Keratinocyte (primary cell): ENCODE data around the gene NTN1. TPM values are rescaled to one million over a fixed set of nuclear protein-coding genes. Genes with fewer than 3 reads are reported as not detected.

Experiments
- DNase-seq: peaks from one replicate; pipeline ENCODE4 v3.0.0-alpha.2; 2011; ENCODE audit warnings: low read depth, missing footprints, low spot score
- FAIRE-seq: peaks from 2 replicates; lab custom pipeline; 2011; peaks lifted over from hg19 to GRCh38; lab: Jason Lieb, UNC
- H2AFZ ChIP-seq: 2 replicates; pipeline ENCODE4 v1.6.0; 2012; ENCODE audit warnings: low read length, control low read depth, inconsistent platforms; ENCODE audit not compliant: control insufficient read depth
- H3K27ac ChIP-seq: 2 replicates; pipeline ENCODE4 v1.5.1; 2011; ENCODE audit warnings: low read length; ENCODE audit not compliant: control insufficient read depth, insufficient read depth
- H3K27me3 ChIP-seq: 3 replicates; pipeline ENCODE4 v1.6.0; 2011; ENCODE audit warnings: low read length; ENCODE audit not compliant: control insufficient read depth, insufficient read depth; ENCODE audit errors: extremely low read depth
- H3K36me3 ChIP-seq, 2 experiments: 2 replicates in 1 of 2; 3 replicates in 1 of 2; pipeline ENCODE4 v1.5.1; 2011; ENCODE audit warnings: low read length in 2 of 2, mild to moderate bottlenecking in 1 of 2; ENCODE audit not compliant: control insufficient read depth in 2 of 2, insufficient read depth in 2 of 2; ENCODE audit errors: extremely low read depth in 1 of 2
- H3K4me1 ChIP-seq: 3 replicates; pipeline ENCODE4 v1.5.1; 2011; ENCODE audit warnings: low read length; ENCODE audit not compliant: control insufficient read depth, insufficient read depth; ENCODE audit errors: extremely low read depth
- H3K4me2 ChIP-seq: 3 replicates; pipeline ENCODE4 v1.6.0; 2011; ENCODE audit warnings: low read depth, low read length; ENCODE audit not compliant: control insufficient read depth, insufficient read depth; ENCODE audit errors: extremely low read depth
- H3K4me3 ChIP-seq, 3 experiments: fragments of 200-600 bp in 1 of 3; sonication (generic) in 1 of 3; 2 replicates in 2 of 3; 3 replicates in 1 of 3; pipeline ENCODE4 v1.5.1; 2011 to 2016; ENCODE audit warnings: low read length in 3 of 3, mild to moderate bottlenecking in 3 of 3, control low read depth in 2 of 3, inconsistent platforms in 1 of 3, low read depth in 1 of 3, mixed read lengths in 1 of 3, mixed run types in 1 of 3, moderate library complexity in 1 of 3; ENCODE audit not compliant: control insufficient read depth in 2 of 3, insufficient read depth in 2 of 3; ENCODE audit errors: extremely low read depth in 1 of 3
- H3K79me2 ChIP-seq: 2 replicates; pipeline ENCODE4 v1.6.0; 2012; ENCODE audit warnings: low read length; ENCODE audit not compliant: control insufficient read depth, insufficient read depth
- H3K9ac ChIP-seq: 3 replicates; pipeline ENCODE4 v1.6.0; 2011; ENCODE audit warnings: low read length; ENCODE audit not compliant: control insufficient read depth, insufficient read depth; ENCODE audit errors: extremely low read depth
- H3K9me1 ChIP-seq: 3 replicates; pipeline ENCODE4 v1.6.0; 2011; ENCODE audit warnings: low read length; ENCODE audit not compliant: control insufficient read depth, insufficient read depth; ENCODE audit errors: extremely low read depth
- H3K9me3 ChIP-seq: 2 replicates; pipeline ENCODE4 v1.5.1; 2012; ENCODE audit warnings: low read depth, low read length; ENCODE audit not compliant: control insufficient read depth
- H4K20me1 ChIP-seq: 3 replicates; pipeline ENCODE4 v1.6.0; 2011; ENCODE audit warnings: low read length; ENCODE audit not compliant: control insufficient read depth, insufficient read depth; ENCODE audit errors: extremely low read depth
- EZH2 ChIP-seq: IDR thresholded peaks from one replicate; pipeline ENCODE4 v1.6.1; 2012; ENCODE audit warnings: inconsistent platforms, mild to moderate bottlenecking, low read length, moderate library complexity
- dilution Hi-C: fragments of 300-500 bp; cut with MboI; formaldehyde crosslinking; loops from one replicate; pipeline ENCODE4 v1.7.0; 2020; ENCODE audit warnings: low sequenced_read_pairs; ENCODE audit not compliant: extremely low pct_ligation_motif_present
- polyA plus RNA-seq, 5 experiments: library from polyadenylated mRNA; depleted of rRNA in 3 of 5; stranded (reverse) in 3 of 5; stranded (forward) in 1 of 5; unstranded in 1 of 5; fragments of >200 nt; gene quantifications; 1 replicate in 1 of 5; 2 replicates in 3 of 5; 3 replicates in 1 of 5; pipeline versions ENCODE4 v1.2.1 to v1.2.3, GENCODE V29; 2011 to 2012; ENCODE audit warnings: missing spikeins in 2 of 5, low read depth in 1 of 5, low replicate concordance in 1 of 5
- TF ChIP-seq, protein P1 (sequence below), 3 experiments: IDR thresholded peaks in 1 of 3; conservative IDR thresholded peaks in 1 of 3; optimal IDR thresholded peaks in 1 of 3; 2 replicates in 2 of 3; 3 replicates in 1 of 3; pipeline versions ENCODE3 to v1.5.1; 2011; ENCODE audit warnings: low read length in 3 of 3, mild to moderate bottlenecking in 3 of 3, moderate library complexity in 2 of 3, control low read depth in 1 of 3, inconsistent platforms in 1 of 3; ENCODE audit not compliant: insufficient read depth in 2 of 3; ENCODE audit errors: extremely low read depth in 1 of 3

NTN1 gene
- polyA plus RNA-seq, 1 donor (not counting 4 experiments of a cell fraction or from before 2014, with no cell fraction given) = 0.10 TPM

GRCh38 chr17:9251273-9251672, 230.0 kb downstream of the NTN1 start:
- Histone ChIP-seq H3K4me2 (no peak overlapping the region), H2AFZ (no peak overlapping the region), H3K9ac (no peak overlapping the region), H3K4me3 (no peak overlapping the region), H3K9me3 (no peaks in the 10 kb centered on the region), H3K27me3 (no peaks in the 10 kb centered on the region), H3K36me3 (no peaks in the 10 kb centered on the region), H3K9me1 (no peaks in the 10 kb centered on the region), H3K27ac (no peak overlapping the region), H3K79me2 (no peaks in the 10 kb centered on the region), H4K20me1 (no peaks in the 10 kb centered on the region), H3K4me1 (no peaks in the 10 kb centered on the region)
- dilution Hi-C loops = no loop called here
- DNase-seq (no peak), FAIRE-seq (no peak)
- TF ChIP-seq, protein P1, sequence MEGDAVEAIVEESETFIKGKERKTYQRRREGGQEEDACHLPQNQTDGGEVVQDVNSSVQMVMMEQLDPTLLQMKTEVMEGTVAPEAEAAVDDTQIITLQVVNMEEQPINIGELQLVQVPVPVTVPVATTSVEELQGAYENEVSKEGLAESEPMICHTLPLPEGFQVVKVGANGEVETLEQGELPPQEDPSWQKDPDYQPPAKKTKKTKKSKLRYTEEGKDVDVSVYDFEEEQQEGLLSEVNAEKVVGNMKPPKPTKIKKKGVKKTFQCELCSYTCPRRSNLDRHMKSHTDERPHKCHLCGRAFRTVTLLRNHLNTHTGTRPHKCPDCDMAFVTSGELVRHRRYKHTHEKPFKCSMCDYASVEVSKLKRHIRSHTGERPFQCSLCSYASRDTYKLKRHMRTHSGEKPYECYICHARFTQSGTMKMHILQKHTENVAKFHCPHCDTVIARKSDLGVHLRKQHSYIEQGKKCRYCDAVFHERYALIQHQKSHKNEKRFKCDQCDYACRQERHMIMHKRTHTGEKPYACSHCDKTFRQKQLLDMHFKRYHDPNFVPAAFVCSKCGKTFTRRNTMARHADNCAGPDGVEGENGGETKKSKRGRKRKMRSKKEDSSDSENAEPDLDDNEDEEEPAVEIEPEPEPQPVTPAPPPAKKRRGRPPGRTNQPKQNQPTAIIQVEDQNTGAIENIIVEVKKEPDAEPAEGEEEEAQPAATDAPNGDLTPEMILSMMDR (optimal IDR thresholded peaks at IDR 0.05 in 1 of 3, IDR thresholded peaks at IDR 0.05 in 1 of 3, conservative IDR thresholded peaks at IDR 0.05 in 1 of 3; ENCODE audit: extremely low read depth in 1 of 3, insufficient read depth in 2 of 3, low read length in 3 of 3) = no peak
- no peak for TF ChIP-seq EZH2

DNA sequence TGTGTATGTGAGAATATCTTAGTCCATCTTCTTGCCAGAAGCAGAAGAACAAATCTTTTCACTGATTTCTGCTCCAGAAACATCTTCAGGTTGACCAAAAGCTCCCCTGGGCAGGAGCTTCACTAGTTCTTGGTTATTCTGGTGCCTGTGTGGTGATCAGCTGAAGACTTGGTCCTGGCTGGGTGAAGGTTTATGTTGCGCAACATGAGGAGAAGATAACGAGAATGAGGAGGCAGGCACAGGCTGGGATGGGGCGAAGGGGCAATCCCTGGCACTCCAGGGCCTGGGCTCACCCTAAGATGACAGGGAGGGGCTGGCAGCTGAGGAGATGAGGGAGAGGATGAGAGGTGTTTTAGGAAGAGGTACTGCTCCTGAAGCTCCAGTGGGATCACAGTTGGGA, 232.0 kb downstream of the NTN1 start:
- Histone ChIP-seq H3K4me3 (no peak overlapping the region), H3K9ac (no peak overlapping the region), H3K27ac (no peak overlapping the region), H3K36me3 (no peaks in the 10 kb centered on the region), H3K79me2 (no peaks in the 10 kb centered on the region), H3K4me2 (no peak overlapping the region), H4K20me1 (no peaks in the 10 kb centered on the region), H3K9me3 (no peaks in the 10 kb centered on the region), H3K9me1 (no peaks in the 10 kb centered on the region), H2AFZ (no peak overlapping the region), H3K4me1 (no peaks in the 10 kb centered on the region), H3K27me3 (no peaks in the 10 kb centered on the region)
- dilution Hi-C loops = no loop called here
- DNase-seq (no peak), FAIRE-seq (no peak)
- TF ChIP-seq, protein P1 (optimal IDR thresholded peaks at IDR 0.05 in 1 of 3, IDR thresholded peaks at IDR 0.05 in 1 of 3, conservative IDR thresholded peaks at IDR 0.05 in 1 of 3; ENCODE audit: extremely low read depth in 1 of 3, insufficient read depth in 2 of 3, low read length in 3 of 3) = no peak
- TF ChIP-seq EZH2 = no peak
